ENCODE results near the gene LUZP2. TPM values are rescaled to one million over a fixed set of nuclear protein-coding genes. Genes with fewer than 3 reads are reported as not detected.

Gene LUZP2
- total and polyA plus RNA-seq, 2 donors (not counting 1 experiment from before 2014, with no cell fraction given) = not detected

- no peak for DNase-seq
- Histone ChIP-seq H3K36me3 (replicated peaks in 1 of 2; ENCODE audit: control extremely low read depth in 1 of 2, control insufficient read depth in 1 of 2, extremely low read depth in 1 of 2, insufficient read depth in 2 of 2, low read length in 1 of 2) (no peaks in the 10 kb centered on the region), H3K4me1 (ENCODE audit: control insufficient read depth in 2 of 2, insufficient read depth in 2 of 2, low read length in 2 of 2) (no peaks in the 10 kb centered on the region), H3K9me3 (ENCODE audit: control extremely low read depth in 1 of 3, control insufficient read depth in 2 of 3, insufficient read depth in 1 of 3, low read length in 2 of 3) (no peaks in the 10 kb centered on the region), H3K4me3 (ENCODE audit: control extremely low read depth in 1 of 5, extremely low read depth in 1 of 5, insufficient read depth in 1 of 5, low read depth in 2 of 5, low read length in 4 of 5) (no peak overlapping the region), H4K20me1 (ENCODE audit: control insufficient read depth, insufficient read depth, low read length, poor library complexity, severe bottlenecking) (no peaks in the 10 kb centered on the region), H3K79me2 (ENCODE audit: control insufficient read depth, insufficient read depth, low read length) (no peaks in the 10 kb centered on the region), H2AFZ (ENCODE audit: insufficient read depth, low read depth, low read length, poor library complexity, severe bottlenecking) (no peak overlapping the region), H3K9ac (ENCODE audit: low read length) (no peak overlapping the region), H3K4me2 (replicated peaks; ENCODE audit: low read depth, low read length, poor library complexity, severe bottlenecking) (no peak overlapping the region), H3K27ac (ENCODE audit: low read length in 2 of 2) (no peak overlapping the region), H3K27me3 (replicated peaks in 1 of 4; ENCODE audit: control extremely low read depth in 1 of 4, control insufficient read depth in 3 of 4, insufficient read depth in 4 of 4, low read length in 3 of 4) (no peaks in the 10 kb centered on the region)
- CTCF ChIA-PET = interaction anchor here (0.7 kb wide), 1 partner anchor 406 kb away, joined by 4 read pairs; no protein-coding TSS in a partner anchor
- POLR2A ChIA-PET = no interaction called here
- H3K27ac Mint-ChIP-seq = no peak overlapping the region
- no peaks in the 10 kb centered on the region for H3K27me3 Mint-ChIP-seq
- H3K4me3 Mint-ChIP-seq = no peak overlapping the region
- ATAC-seq (ENCODE audit: low read depth) = no peak
- WGBS (ENCODE audit: insufficient coverage) = 90% methylated on average over 4 of the region's 6 CpGs
- TF ChIP-seq EZH2 (IDR thresholded peaks at IDR 0.05; ENCODE audit: borderline replicate concordance, insufficient read depth, low read depth, low read length, poor library complexity, severe bottlenecking) (no peak), CTCF (IDR thresholded peaks at IDR 0.05) (no peak)
- H3K4me1 Mint-ChIP-seq = no peaks in the 10 kb centered on the region
- no peaks in the 10 kb centered on the region for H3K9me3 Mint-ChIP-seq (ENCODE audit: insufficient read depth)
- intact Hi-C loops (cut with micrococcal nuclease) = no loop called here
These were observed 125.4 kb downstream of the LUZP2 start for GRCh38 chr11:24622262-24622661.

GRCh38 chr11:24623121-24623520, 126.3 kb downstream of the LUZP2 start:
- ChIA-PET CTCF (no interaction called here), POLR2A (no interaction called here)
- WGBS (ENCODE audit: insufficient coverage) = no CpG with 5 or more reads among the region's 1 CpG
- DNase-seq (no peak), ATAC-seq (ENCODE audit: low read depth) (no peak)
- Histone ChIP-seq H3K27me3 (replicated peaks in 1 of 4; ENCODE audit: control extremely low read depth in 1 of 4, control insufficient read depth in 3 of 4, insufficient read depth in 4 of 4, low read length in 3 of 4) (no peaks in the 10 kb centered on the region), H3K4me3 (ENCODE audit: control extremely low read depth in 1 of 5, extremely low read depth in 1 of 5, insufficient read depth in 1 of 5, low read depth in 2 of 5, low read length in 4 of 5) (no peak overlapping the region), H3K36me3 (replicated peaks in 1 of 2; ENCODE audit: control extremely low read depth in 1 of 2, control insufficient read depth in 1 of 2, extremely low read depth in 1 of 2, insufficient read depth in 2 of 2, low read length in 1 of 2) (no peaks in the 10 kb centered on the region), H2AFZ (ENCODE audit: insufficient read depth, low read depth, low read length, poor library complexity, severe bottlenecking) (no peak overlapping the region), H3K79me2 (ENCODE audit: control insufficient read depth, insufficient read depth, low read length) (no peaks in the 10 kb centered on the region), H4K20me1 (ENCODE audit: control insufficient read depth, insufficient read depth, low read length, poor library complexity, severe bottlenecking) (no peaks in the 10 kb centered on the region), H3K4me1 (ENCODE audit: control insufficient read depth in 2 of 2, insufficient read depth in 2 of 2, low read length in 2 of 2) (no peaks in the 10 kb centered on the region), H3K27ac (ENCODE audit: low read length in 2 of 2) (no peak overlapping the region), H3K4me2 (replicated peaks; ENCODE audit: low read depth, low read length, poor library complexity, severe bottlenecking) (no peak overlapping the region), H3K9ac (ENCODE audit: low read length) (no peak overlapping the region), H3K9me3 (ENCODE audit: control extremely low read depth in 1 of 3, control insufficient read depth in 2 of 3, insufficient read depth in 1 of 3, low read length in 2 of 3) (no peaks in the 10 kb centered on the region)
- Mint-ChIP-seq H3K27ac (no peak overlapping the region), H3K27me3 (no peaks in the 10 kb centered on the region), H3K4me1 (no peaks in the 10 kb centered on the region), H3K4me3 (no peak overlapping the region), H3K9me3 (ENCODE audit: insufficient read depth) (no peaks in the 10 kb centered on the region)
- no peak for TF ChIP-seq CTCF (IDR thresholded peaks at IDR 0.05)
- intact Hi-C loops (cut with micrococcal nuclease) = no loop called here
